Esophagus muscularis mucosa (tissue), 4 donors: ENCODE measurements around the gene SIK3. TPM values are rescaled to one million over a fixed set of nuclear protein-coding genes. Genes with fewer than 3 reads are reported as not detected.
A peak's percentile ranks its signal among the peaks of the same experiment; 100 is the strongest.

Experiments
- DNase-seq: peaks from one replicate; pipeline ENCODE4 v3.0.0-alpha.2; 2017; ENCODE audit errors: extremely low spot score
- H3K27ac ChIP-seq, 4 donors: fragments of 200-600 bp; sonication (generic); replicated peaks in 1 of 4; 1 replicate in 3 of 4; 2 replicates in 1 of 4; pipeline ENCODE4 v1.5.1; 2016 to 2019; ENCODE audit warnings: mild to moderate bottlenecking in 1 of 4
- H3K27me3 ChIP-seq, 4 donors: fragments of 200-600 bp; sonication (generic); one replicate each; pipeline versions ENCODE4 v1.5.1 to v1.6.0; 2016 to 2019
- H3K36me3 ChIP-seq, 4 donors: fragments of 200-600 bp; sonication (generic); one replicate each; pipeline ENCODE4 v1.5.1; 2016 to 2019
- H3K4me1 ChIP-seq, 4 donors: fragments of 200-600 bp; sonication (generic); one replicate each; pipeline ENCODE4 v1.5.1; 2016 to 2019
- H3K4me3 ChIP-seq, 4 donors: fragments of 200-600 bp; sonication (generic); 1 replicate in 2 of 4; 2 replicates in 2 of 4; pipeline ENCODE4 v1.5.1; 2016 to 2019; ENCODE audit warnings: mild to moderate bottlenecking in 4 of 4, moderate library complexity in 1 of 4
- H3K9me3 ChIP-seq, 4 donors: fragments of 200-600 bp; sonication (generic); 1 replicate in 3 of 4; 2 replicates in 1 of 4; pipeline ENCODE4 v1.5.1; 2016 to 2019
- CTCF ChIP-seq, 3 experiments: fragments of 200-600 bp in 2 of 3; fragments of 450-650 bp in 1 of 3; sonication (generic) in 2 of 3; IDR thresholded peaks; one replicate each; pipeline ENCODE4 v1.5.1; 2017 to 2019; ENCODE audit warnings: antibody characterized with exemption in 3 of 3, mild to moderate bottlenecking in 2 of 3, moderate library complexity in 1 of 3
- EP300 ChIP-seq: sonication (generic); formaldehyde crosslinking; IDR thresholded peaks from one replicate; pipeline ENCODE4 v1.6.1; 2017; ENCODE audit warnings: antibody characterized with exemption
- POLR2A ChIP-seq: fragments of 450-650 bp; IDR thresholded peaks from one replicate; pipeline ENCODE4 v1.6.1; 2017; ENCODE audit warnings: antibody characterized with exemption, moderate library complexity, mild to moderate bottlenecking, low read depth
- POLR2AphosphoS5 ChIP-seq, 2 donors: sonication (generic); formaldehyde crosslinking; IDR thresholded peaks; one replicate each; pipeline ENCODE4 v1.6.1; 2017; ENCODE audit warnings: antibody characterized with exemption in 2 of 2
- WGBS: methylation state at CpG from one replicate; pipeline ENCODE4 v1.1.5; 2018; 5-methylcytosine and 5-hydroxymethylcytosine counted together
- intact Hi-C: fragments of 100-400 bp; cut with DNase I; formaldehyde crosslinking; loops from one replicate; pipeline ENCODE4 v1.15.1; 2023
- total RNA-seq, 4 donors: library from RNA; depleted of rRNA; stranded (reverse); fragments of >200 nt; gene quantifications; one replicate each; pipeline versions ENCODE4 v1.1.0 to v1.2.1, GENCODE V29; 2016

Gene SIK3
- total RNA-seq, result 10 to 100 TPM; 39.5 to 53.5 (median 42.3) TPM

- no peaks in the 10 kb centered on the region for H3K27me3 ChIP-seq
- H3K9me3 ChIP-seq, result no peaks in the 10 kb centered on the region
- 2% methylated on average over 8 of the region's 78 CpGs for WGBS
- H3K36me3 ChIP-seq, result no peaks in the 10 kb centered on the region
- peak; percentile 98 for DNase-seq
- peak within 1 kb of the TSS; percentile 98 to 99 (median 99) for H3K27ac ChIP-seq
- intact Hi-C loops, result loop anchor here (5.0 kb wide), 1 partner anchor 129 kb away; no protein-coding TSS in a partner anchor
- peak; percentile 87 to 89 for TF ChIP-seq POLR2AphosphoS5 (IDR thresholded peaks at IDR 0.05)
- TF ChIP-seq POLR2A, result peak; percentile 52
- TF ChIP-seq EP300, result peak; percentile 58
- TF ChIP-seq CTCF (IDR thresholded peaks at IDR 0.05), result peak; percentile 47 to 64 (median 57)
- peaks cover 32 to 53% (median 48%) of the 10 kb centered on the region in 4 donors for H3K4me1 ChIP-seq
- H3K4me3 ChIP-seq, result peak within 1 kb of the TSS; percentile 82 to 92 (median 88)
These were observed at the start of gene SIK3 for GRCh38 chr11:117098269-117099232. TSS of gene SIK3 (minus strand) at chr11:117098428. CDS start at chr11:117098415, 13 bp downstream.

DNA sequence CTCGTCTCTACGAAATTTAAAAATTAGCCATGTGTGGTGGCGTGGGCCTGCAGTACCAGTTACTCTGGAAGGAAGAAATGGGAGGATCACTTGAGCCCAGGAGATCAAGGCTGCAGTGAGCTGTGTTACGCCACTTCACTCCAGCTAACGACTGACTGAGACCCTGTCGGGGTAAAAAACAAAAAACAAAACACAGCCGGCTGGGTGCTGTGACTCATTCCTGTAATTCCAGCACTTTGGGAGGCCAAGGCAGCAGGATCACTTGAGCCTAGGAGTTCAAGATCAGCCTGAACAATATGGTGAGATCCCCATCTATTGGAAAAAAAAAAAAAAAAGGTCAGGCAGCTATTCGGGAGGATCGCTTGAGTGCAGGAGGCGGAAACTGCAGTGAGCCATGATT lies 48.3 kb upstream of the SIK3 start:
- Histone ChIP-seq H3K9me3 (no peaks in the 10 kb centered on the region), H3K36me3 (peaks cover 6 to 16% (median 13%) of the 10 kb centered on the region in 4 donors), H3K4me1 (peaks cover 35 to 70% (median 64%) of the 10 kb centered on the region in 4 donors), H3K27me3 (no peaks in the 10 kb centered on the region), H3K27ac (peak overlapping the region in 3 of 4 donors; percentile 91 to 93 (median 92)), H3K4me3 (peak overlapping the region in 2 of 4 donors; percentile 90 to 94)
- no peak for DNase-seq
- WGBS, result 80% methylated on average over 9 of the region's 10 CpGs
- intact Hi-C loops, result no loop called here
- no peak for TF ChIP-seq EP300
- no peak for TF ChIP-seq POLR2A
- no peak for TF ChIP-seq POLR2AphosphoS5 (IDR thresholded peaks at IDR 0.05)
- no peak for TF ChIP-seq CTCF (IDR thresholded peaks at IDR 0.05)

DNA sequence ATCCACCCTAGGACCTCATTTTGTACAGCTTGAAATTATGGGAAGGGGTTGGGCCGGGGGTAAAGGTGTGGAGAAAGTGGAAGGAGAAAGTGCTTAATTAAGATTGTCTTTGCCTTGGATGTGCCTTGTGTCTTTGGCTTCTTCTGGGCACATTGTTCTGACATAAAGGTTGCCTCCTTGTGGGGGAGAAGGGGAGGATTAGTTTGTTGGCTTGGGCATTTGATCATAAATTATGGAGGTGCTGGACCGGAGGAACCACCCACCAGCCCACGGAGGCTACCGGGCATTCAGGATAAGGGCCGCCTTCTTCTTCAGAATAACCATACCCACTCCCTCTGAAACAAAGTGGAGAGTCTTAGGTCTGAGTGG lies 47.1 kb upstream of the SIK3 start:
- Histone ChIP-seq H3K4me1 (peaks cover 32 to 61% (median 56%) of the 10 kb centered on the region in 4 donors), H3K27me3 (no peaks in the 10 kb centered on the region), H3K27ac (peak overlapping the region; percentile 91 to 98 (median 92)), H3K36me3 (peaks cover 6 to 16% (median 13%) of the 10 kb centered on the region in 4 donors), H3K9me3 (no peaks in the 10 kb centered on the region), H3K4me3 (peak overlapping the region; percentile 79 to 94 (median 85))
- TF ChIP-seq CTCF (IDR thresholded peaks at IDR 0.05), result no peak
- intact Hi-C loops, result no loop called here
- WGBS, result 8% methylated on average over 5 of the region's 5 CpGs
- no peak for DNase-seq

- TF ChIP-seq EP300 (peak; percentile 30), CTCF (IDR thresholded peaks at IDR 0.05) (no peak), POLR2A (no peak), POLR2AphosphoS5 (IDR thresholded peaks at IDR 0.05) (peak; percentile 39 to 41)
- WGBS, result under 1% methylated on average over 27 of the region's 62 CpGs
- Histone ChIP-seq H3K36me3 (peaks cover 6 to 16% (median 13%) of the 10 kb centered on the region in 4 donors), H3K4me3 (peak overlapping the region; percentile 79 to 94 (median 85)), H3K4me1 (peaks cover 30 to 54% (median 51%) of the 10 kb centered on the region in 4 donors), H3K9me3 (no peaks in the 10 kb centered on the region), H3K27ac (peak overlapping the region; percentile 91 to 98 (median 92)), H3K27me3 (no peaks in the 10 kb centered on the region)
- intact Hi-C loops, result no loop called here
- peak; percentile 94 for DNase-seq
These were observed 46.5 kb upstream of the SIK3 start for GRCh38 chr11:117144477-117145392.
